NCI-H2171 treated with DMSO at 0.1 percent for 48 hours (cell line): ENCODE data around the gene PYROXD2.

Experiments
- DNase-seq: peaks from one replicate; lab custom pipeline; 2025; lab: John Stamatoyannopoulos, UW

The PYROXD2 gene

DNA sequence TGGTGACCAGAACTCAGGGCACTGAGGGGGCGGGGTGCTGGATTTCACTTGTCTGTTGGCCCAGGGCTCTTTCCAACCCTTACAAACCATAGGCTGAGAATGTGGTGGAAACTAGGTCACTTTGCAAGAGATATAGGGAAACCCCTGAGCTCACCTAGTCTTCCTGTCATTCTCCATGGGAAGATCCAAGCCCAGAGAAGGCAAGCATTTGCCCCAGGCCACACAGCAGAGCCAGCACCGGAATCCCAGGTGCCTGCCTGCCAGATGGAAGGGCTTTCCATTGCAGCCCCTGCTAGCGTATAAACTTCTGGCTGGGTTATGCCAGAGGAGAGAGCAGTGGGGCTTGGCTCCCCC is 427 bp downstream of the PYROXD2 start:
- DNase-seq, result no peak

DNA sequence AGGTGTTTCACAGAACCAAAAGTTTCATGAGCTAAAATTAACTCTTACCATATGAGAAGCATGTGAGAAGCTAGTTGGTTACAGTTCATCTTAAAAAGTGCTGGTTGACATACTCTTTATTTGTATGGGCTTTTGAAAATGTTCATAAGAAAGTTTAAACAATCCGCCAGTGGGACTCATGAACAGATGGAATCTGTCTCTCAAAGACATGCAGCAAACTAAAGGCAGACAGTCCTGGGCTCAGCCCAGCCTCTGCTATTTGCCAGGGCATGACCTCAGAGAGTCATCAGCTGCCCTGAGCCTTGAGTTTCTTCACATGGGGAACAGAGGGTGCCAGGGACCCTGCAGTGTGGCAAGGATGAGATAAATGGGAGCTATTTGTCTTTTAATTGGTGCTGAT is 3.2 kb downstream of the PYROXD2 start:
- DNase-seq, result no peak

DNA sequence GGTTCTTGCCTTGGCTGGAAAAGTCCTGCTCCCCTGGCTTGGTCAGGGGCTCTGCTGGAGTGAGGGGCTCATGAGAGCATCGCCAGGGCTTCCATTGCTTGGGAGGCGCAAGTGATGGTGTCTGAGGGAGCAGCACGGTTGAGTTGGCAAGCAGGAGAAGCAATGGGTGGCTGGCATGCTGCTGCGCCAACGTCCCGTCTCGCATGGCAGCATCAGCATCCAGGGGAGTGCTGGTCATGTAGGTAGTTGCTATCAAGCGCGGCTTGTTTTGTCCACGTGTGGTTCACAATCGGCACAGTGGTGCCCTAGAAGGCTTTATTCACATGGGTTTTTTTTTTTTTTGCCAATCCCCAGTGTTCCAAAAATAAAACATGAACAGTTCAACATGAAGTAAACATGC is 3.8 kb downstream of the PYROXD2 start:
- no peak for DNase-seq

DNA sequence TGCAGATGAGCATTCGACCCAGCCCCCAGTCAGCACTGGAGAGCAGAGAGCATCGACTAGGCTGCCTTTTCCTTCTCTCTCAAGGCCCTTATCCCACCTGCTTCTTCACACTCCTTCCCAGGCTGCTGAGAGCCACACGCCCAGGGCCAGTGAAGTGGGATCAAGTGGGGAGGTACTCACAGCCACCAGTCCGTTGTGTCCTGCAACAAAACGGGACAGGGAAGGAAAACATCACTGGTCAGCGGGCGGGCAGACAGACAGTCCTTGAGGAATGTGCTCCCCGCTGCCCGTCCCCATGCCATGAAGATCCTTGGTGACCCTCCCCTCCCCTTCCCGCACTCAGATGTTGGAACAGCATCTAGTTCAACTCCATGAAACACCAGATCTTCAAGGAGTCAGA is 4.2 kb downstream of the PYROXD2 start:
- DNase-seq, result no peak

DNA sequence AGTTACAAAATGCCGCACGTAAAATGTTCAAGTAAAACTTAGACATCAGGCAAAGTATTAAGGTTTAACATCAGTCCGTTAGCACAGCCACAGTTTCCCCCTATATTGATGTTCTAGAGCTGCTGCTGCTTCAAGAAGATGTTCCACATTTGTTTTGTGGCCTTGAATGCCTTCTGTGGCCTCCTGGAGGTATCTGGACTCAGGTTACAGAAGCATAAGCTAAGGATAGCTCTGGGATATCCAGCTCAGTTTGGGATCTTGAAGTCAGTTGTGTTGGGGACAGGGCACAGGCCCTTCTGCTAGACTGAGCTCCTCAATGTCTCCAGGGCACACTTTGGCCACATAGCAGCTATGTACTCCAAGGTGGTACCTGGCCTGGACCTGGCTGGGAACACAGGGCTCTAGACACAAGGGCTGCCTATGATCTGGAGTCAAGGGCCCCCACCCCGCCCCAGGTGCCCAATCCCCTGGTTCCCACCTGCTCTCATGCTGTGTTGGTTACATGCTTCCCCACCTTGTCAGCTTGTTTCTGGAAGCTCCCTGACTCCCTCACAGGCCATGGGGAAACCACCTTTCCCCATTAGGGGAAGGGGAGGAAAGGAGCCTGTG is 4.7 kb downstream of the PYROXD2 start:
- DNase-seq, result no peak

DNA sequence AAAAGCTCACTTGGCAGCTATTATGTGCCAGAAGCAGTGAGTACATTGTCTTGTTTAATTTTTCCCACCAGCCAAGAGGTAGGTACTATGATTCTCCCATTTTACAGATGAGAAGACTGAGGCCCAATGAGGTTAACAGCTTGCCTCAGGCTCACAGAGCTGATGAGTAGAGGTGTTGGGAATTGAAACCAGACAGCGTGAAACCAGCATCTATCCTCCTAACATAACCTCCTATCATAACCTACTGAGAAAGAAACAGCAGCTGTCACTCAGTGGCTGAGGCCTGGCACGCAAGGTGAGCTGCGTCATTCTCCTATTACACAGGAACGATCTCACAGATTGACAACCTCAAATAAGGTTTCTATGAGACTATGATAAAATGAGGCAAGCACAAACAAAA is 6.2 kb downstream of the PYROXD2 start:
- DNase-seq, result peak; percentile 44

DNA sequence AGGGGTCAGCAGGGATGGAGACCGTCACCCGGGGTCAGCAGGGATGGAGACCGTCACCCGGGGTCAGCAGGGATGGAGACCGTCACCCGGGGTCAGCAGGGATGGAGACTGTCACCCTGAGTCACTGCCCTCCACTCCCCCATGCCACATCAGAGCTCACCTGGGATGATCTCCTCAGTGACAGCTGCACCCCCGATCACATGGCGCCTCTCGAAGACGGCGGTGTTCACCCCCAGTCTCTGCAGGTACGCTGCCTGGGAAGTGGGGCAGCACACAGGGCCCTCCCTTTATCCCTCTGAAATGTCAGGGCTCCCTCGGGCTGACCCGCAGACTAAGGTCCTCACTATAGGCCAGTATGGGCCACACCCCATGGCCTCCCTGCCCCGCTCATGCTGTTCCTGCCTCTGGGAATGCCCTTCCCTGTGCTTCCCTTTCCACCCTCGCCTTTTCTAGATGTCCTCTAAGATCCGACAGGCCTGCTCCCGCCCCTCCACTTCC is 7.2 kb downstream of the PYROXD2 start:
- no peak for DNase-seq

DNA sequence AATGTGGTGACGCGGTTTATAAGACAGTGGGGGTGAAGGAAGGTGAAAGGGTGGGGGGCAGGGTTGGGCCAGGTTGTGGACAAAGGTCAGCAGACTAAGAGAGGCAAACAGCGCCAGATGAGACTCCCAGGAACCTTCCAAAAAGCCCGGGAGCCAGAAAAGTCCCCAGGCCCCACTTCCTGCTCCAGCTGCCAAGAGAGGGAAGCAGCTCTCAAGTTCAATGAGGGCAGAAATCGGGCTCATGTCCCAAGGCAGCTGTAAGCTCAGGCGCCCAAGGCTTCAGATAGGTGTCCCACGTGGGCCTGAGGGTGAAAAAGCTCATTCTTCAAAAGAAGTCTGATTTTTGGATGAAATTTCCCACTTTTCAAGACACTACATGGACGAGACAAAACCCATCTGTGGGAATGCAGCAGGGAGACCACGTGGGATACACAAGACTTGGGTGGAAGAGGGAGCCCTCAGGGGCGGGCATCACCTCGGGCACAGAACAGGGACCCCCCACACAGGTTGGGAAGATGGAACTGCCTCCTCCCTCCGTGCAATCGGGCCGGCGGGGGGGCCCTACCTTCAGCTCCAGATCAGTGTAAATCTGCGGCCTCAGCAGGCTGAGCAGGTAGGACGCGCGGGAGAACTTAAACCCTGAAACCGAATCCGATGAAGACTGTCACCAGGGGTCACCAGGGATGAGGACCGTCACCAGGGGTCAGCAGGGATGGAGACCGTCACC is 7.8 kb downstream of the PYROXD2 start:
- no peak for DNase-seq

DNA sequence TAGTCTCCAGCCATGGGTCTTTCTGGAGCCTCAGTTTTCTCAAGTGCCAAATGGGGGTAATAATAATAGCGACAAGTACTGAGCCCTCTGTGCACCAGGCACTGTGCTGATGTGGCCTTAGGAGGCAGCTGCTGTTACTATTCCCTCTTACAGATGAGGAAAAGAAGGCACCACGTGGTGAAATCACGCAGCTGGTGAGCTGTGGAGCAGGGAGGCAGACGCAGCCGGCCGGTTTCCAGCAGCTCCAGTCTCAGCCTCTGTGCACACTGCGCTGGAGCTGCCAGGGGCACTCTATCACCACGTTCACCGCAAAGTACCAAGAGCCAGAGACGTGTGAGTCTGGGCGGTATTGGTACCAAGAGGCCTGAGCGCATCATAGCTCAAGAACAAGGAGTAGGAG is 9.6 kb downstream of the PYROXD2 start:
- no peak for DNase-seq

DNA sequence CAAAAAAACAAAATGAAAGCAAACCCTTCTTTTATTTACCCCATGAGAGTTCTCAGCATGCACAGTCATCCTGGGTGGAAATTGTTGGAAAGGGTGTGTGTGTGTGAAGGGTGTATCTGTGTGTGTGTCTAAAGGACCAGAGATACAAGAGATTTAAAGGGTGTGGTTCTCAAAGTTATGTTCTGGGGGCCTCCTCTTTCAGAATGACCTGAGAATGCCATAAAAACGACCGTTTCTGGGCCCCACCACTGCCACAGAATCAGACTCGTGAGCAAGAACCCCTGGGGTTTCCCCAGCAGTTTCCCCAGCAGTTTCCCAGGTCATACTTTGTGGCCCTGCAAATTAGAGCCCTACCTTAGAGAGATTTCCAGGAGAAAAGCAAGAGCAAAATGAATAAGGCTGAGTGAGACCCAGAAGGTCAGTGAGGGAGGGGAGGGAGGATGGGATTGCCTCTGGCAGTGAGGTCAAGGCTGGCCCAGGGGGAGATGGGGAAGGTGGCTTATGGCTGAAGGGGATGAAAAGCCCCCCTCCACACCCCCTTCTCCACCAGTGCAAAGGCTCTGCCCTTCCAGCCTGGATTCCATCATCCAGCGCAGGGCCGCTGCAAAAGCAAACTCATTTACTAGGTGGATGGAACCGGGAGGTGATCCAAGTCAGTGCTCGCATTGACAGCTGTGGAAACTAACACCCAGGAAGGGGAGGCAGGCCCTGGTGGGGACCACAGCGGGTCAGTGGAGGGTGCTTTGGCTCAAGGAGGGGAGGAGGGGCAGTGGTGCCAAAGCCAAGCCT is 10.2 kb downstream of the PYROXD2 start:
- no peak for DNase-seq

DNA sequence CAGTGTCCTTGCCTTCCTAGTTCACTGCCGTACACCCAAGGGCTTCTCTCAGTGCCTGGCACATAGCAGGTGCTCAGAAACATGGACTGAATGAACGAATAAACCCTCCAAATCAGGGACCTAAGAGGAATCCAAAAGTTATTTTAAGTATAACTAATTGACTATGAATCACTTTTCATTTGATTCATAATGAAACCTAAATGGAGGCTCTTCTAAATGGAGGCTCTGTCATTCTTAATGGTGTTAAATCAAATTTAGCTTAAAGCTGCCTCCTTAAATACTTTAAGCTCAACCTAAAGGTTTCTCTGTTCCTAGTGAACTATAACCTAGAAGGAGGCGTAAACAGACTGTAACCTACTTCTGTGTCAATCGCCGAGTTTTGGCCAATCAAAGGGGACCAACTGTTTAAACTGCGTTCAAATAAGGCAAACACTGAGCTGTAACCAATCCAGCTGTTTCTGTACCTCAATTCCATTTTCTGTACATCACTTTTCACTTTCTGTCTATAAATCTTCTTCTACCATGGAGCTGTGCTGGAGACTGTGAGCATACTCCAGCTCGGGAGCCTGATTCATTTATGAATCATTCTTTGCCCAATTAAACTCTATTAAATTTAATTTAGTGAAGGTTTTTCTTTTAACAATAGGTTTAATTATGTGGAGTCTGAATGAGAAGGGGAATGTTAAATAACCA is 11.0 kb downstream of the PYROXD2 start:
- no peak for DNase-seq

DNA sequence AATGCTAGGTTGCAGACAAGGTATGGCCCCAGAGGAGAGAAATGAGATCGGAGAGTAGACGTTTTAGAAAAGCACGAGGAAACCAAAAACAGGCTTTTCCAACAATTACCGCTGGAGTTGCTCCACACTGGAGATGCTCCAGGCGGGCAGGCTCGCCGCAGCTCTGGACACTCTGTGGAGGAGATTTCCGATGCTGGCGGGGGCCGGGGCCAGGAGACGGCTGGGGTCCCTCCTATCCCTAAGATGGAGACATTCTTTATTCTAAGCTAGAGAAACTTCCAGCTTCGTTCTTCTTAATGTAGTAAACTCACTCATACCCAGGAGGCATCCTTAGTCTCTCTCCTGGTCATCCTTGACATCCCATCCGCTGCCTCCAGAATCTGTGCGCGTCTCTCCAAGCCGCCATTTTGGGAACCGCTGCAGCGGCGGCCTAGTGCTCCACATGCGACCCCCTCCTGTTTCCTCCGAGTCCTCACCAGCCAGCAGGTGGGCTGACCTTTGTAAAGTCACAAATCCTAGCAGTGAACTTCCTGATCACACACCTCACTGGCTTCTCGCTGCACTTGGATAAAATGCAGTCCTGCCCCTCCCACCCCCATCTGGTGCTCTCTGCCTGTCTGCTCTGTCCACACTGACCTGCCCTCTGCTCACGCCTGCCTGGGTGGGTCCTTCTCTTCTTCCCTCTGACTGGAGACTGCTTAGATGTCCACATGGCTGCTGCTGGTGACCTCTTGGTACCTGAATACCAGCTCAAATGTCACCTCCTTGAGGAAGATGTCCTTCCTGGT is 11.9 kb downstream of the PYROXD2 start:
- DNase-seq, result no peak

DNA sequence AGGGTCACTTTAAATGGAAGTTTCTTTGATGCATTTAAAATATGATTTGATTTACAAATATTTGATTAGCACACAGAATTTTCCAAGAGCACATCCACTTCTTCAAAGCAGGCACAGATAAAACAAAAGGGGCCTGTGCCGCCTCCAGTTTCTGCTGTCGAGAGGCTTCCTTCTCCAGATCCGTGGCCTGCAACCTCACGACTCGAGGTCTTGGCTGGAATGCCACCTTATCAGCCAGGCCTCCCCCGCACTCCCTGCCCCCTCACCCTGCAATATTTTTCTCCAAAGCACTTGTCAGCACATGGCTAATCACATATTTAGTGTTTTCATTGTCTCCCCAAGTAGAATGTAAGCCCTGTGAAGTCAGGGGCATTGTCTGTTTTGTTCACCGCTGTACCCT is 12.5 kb downstream of the PYROXD2 start:
- no peak for DNase-seq

DNA sequence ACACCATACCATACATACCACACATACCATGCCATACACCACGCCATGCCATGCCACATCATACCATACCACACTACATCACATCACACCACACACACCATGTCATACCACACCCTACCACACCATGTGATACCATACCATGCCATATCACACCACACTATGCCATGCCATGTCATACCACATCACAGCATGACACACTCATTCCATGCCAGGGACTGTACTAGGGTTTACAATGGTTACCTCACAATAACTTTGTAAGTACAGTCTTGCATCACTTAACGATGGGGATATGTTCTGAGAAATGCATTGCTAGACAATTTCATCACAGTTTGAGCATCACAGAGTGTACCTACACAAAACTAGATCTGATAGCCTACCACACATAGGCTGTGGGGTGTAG is 14.5 kb downstream of the PYROXD2 start:
- DNase-seq, result no peak

DNA sequence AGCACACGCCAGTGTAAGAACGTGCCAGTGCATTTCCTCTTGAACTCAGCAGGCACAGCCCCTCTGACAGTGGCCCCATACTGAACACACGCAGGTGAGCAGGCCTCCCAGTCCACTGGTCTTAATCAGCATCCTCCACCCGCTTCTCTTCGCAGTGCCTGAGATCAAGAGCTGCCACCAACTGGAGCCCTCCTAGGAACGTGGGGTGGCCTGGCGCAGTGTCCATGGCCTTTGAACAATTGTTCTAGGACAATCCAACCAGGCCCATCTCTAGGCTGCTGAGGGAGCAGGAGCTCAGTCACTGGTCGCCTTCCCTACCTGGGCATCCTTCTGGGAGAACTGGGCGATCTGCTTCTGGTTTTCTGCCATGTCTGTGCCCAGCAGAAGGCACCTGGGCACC is 15.2 kb downstream of the PYROXD2 start:
- DNase-seq, result no peak

DNA sequence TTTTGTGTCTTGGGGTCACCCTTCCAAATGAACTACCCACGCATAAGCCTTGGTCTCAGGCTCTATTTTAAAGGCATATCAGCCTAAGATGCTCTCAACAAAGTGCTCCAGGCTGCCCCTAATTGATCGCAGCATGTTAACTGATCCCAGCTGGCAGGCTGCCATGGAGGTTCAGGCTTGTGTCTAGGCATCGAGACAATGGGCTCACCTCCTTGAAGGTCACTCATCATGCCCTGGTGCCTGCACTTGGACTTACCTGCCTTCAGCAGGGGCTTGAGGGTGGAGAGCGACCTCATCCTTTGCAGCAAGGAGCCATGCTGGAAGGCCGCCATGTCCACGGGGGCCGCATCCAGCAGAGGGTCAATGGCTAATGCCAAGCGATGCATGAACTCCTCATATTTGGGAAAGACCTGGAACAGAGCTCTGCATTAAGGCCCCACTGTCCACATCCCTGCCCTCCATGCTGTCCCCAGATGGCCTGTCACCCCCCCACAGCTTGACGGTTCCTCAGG is 17.8 kb downstream of the PYROXD2 start:
- DNase-seq, result no peak

DNA sequence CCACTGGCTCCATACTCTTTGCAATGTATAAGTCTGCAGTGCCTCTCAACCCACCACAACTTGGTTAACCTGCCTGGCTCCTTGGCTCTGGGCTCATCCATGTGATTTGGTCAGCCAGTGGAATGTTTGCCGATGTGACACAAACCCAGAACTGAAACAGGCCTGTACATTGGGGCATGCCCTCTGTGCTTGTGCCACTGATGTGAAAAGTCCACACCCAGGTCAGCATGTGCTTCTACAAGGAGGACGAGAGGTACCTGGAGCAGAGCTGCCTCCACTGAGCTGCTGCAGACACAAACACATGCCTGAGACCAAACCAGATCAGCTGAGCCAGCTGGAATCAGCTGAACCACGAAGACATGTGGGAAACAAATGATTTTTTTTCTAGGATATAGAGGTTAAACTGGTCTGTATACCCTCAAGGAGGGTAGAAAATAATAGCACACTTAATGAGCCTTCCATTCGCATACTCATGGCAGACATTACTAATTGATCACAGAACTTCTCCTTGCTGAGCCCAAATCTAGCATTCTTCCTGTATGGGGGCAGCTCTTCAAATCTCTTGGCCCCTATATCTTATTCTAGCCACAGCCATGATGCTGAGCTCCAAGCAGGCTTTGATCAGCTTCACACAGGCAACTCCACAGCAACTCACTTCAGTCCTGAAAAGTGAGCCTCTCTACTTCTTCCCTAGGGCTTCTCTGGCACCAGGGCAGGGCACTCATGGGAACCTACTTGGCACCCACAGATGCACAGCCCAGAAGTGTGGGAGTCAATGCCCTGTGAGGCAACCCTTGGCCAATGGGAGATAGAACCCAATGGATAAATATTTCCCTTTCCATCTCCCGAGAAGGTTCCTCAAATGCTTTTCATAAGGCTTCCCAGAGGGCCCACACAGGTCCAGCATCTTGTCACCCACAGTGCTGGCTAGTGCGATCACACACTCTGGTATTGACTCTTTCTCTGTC is 18.6 kb downstream of the PYROXD2 start:
- DNase-seq, result no peak

DNA sequence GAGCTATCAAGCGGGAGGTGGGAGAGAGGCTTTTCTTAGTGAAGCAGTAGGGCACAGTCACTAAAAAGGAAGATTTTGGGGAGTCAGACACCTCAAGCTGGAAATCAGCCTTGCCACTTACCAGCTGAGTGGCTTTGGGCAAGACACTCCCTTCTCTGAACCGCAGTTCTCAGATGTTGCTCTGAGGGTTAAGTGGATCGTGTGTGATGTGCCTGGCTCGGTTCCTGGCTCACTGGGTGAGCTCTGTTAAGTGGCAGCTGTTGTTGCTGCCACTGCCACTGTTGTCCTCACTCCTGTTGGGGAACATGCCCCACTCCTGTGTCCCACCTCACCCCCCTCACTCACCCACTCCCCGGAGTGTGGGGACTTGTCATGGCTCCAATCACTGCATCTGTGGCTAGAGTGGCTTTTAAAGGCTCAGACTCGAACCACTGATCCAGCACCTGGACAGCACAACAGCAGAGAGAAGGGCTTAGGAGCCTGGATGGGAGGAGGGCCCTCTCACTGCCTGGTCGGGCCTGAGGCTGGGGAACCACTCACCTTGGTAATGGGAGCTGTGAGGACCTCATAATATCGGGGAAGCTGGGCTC is 20.0 kb downstream of the PYROXD2 start:
- DNase-seq, result no peak

DNA sequence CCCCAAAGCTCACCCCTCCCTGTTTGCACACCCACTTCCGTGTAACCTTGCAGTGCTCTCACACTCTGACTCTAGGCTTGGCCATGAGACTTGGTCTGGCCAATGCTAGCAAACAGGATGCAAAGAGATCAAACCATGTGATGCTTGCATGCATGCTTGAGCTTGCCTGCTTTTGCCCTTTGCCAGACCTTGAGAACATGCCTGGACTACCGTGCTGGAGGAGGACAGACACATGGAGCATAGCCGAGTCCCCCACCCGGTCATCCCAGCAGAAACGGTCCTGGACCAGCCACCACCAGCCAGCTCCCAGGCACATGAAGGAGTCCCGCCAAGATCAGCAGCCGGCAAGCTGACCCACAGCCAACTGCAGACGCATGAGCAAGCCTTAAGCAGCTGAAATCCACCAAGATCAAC is 23.4 kb downstream of the PYROXD2 start:
- no peak for DNase-seq

DNA sequence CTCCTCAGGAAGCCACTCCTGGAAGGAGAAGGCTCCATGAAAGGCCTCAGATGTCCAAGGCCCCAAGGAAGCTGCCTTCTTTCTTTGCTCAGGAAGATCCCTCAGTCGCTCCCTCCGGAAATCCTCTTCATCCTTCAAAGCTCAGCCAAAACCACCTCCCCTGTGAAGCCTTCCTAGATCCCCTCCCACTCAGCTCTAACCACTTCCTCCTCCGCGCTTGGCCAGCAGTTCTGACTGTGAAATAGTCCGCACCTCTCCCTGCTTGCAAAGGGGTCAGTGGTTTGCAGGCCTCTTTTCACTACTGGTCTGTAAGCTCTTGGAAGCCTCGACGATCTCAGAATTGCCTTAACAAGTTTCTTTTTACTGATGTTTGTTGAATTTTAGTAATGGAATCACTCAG is 23.9 kb downstream of the PYROXD2 start:
- no peak for DNase-seq
